ENCODE results near the gene MAPK1. TPM values are rescaled to one million over a fixed set of nuclear protein-coding genes. Genes with fewer than 3 reads are reported as not detected.
"Not testable (repeated sequence)": the region's sequence is repeated elsewhere in the genome, so short reads cannot be mapped to it uniquely, and the experiment has no call there.

MAPK1 gene
- total RNA-seq, 4 donors from 2014 or later: 44.9 to 87.2 (median 63.5) TPM

GRCh38 chr22:21829523-21829922 is 37.9 kb downstream of the MAPK1 start:
- Histone ChIP-seq H3K36me3 (no peaks in the 10 kb centered on the region), H3K4me1 (peaks cover 29 to 84% (median 74%) of the 10 kb centered on the region in 4 donors), H3K4me3 (no peak overlapping the region), H3K9me3 (no peaks in the 10 kb centered on the region), H3K27ac (replicated peaks in 1 of 4) (no peak overlapping the region), H3K27me3 (no peaks in the 10 kb centered on the region)
- intact Hi-C loops (cut with DNase I): no loop called here
- TF ChIP-seq POLR2AphosphoS5 (IDR thresholded peaks at IDR 0.05): no peak
- TF ChIP-seq CTCF (IDR thresholded peaks at IDR 0.05): no peak
- TF ChIP-seq POLR2A (IDR thresholded peaks at IDR 0.05; ENCODE audit: low read depth): no peak
- TF ChIP-seq EP300 (IDR thresholded peaks at IDR 0.05): no peak
- DNase-seq (ENCODE audit: extremely low spot score): no peak
- 78% methylated on average over 3 of the region's 3 CpGs for WGBS

GRCh38 chr22:21828268-21828638 is 39.2 kb downstream of the MAPK1 start:
- no peak overlapping the region for H3K4me3 ChIP-seq
- no peak for TF ChIP-seq POLR2A (IDR thresholded peaks at IDR 0.05; ENCODE audit: low read depth)
- no peak for TF ChIP-seq EP300 (IDR thresholded peaks at IDR 0.05)
- no peak for TF ChIP-seq POLR2AphosphoS5 (IDR thresholded peaks at IDR 0.05)
- no peak for TF ChIP-seq CTCF (IDR thresholded peaks at IDR 0.05)
- peak overlapping the region in 1 of 4 donors; percentile 5 for H3K27ac ChIP-seq (replicated peaks in 1 of 4)
- 69% methylated on average over 4 of the region's 4 CpGs for WGBS
- no peak for DNase-seq (ENCODE audit: extremely low spot score)
- no peaks in the 10 kb centered on the region for H3K36me3 ChIP-seq
- H3K9me3 ChIP-seq: no peaks in the 10 kb centered on the region
- H3K27me3 ChIP-seq: no peaks in the 10 kb centered on the region
- intact Hi-C loops (cut with DNase I): no loop called here
- peaks cover 38 to 84% (median 77%) of the 10 kb centered on the region in 4 donors for H3K4me1 ChIP-seq

- 83% methylated on average over 3 of the region's 3 CpGs for WGBS
- Histone ChIP-seq H3K27me3 (no peaks in the 10 kb centered on the region), H3K9me3 (no peaks in the 10 kb centered on the region), H3K4me3 (no peak overlapping the region), H3K4me1 (peaks cover 35 to 84% (median 76%) of the 10 kb centered on the region in 4 donors), H3K27ac (replicated peaks in 1 of 4) (peak overlapping the region in 1 of 4 donors; percentile 5), H3K36me3 (no peaks in the 10 kb centered on the region)
- intact Hi-C loops (cut with DNase I): no loop called here
- DNase-seq (ENCODE audit: extremely low spot score): no peak
- TF ChIP-seq CTCF (IDR thresholded peaks at IDR 0.05) (no peak), POLR2AphosphoS5 (IDR thresholded peaks at IDR 0.05) (no peak), EP300 (IDR thresholded peaks at IDR 0.05) (no peak)
Observed at GRCh38 chr22:21827628-21828267, 39.7 kb downstream of the MAPK1 start.

- DNase-seq (ENCODE audit: extremely low spot score): no peak
- H3K36me3 ChIP-seq: no peaks in the 10 kb centered on the region
- no peaks in the 10 kb centered on the region for H3K27me3 ChIP-seq
- peaks cover 27 to 88% (median 73%) of the 10 kb centered on the region in 4 donors for H3K4me1 ChIP-seq
- intact Hi-C loops (cut with DNase I): no loop called here
- no peak overlapping the region for H3K27ac ChIP-seq (replicated peaks in 1 of 4)
- no peak overlapping the region for H3K4me3 ChIP-seq
- 94% methylated on average over 7 of the region's 7 CpGs for WGBS
- H3K9me3 ChIP-seq: no peaks in the 10 kb centered on the region
- TF ChIP-seq CTCF (IDR thresholded peaks at IDR 0.05) (no peak), POLR2AphosphoS5 (IDR thresholded peaks at IDR 0.05) (no peak), POLR2A (IDR thresholded peaks at IDR 0.05; ENCODE audit: low read depth) (no peak), EP300 (IDR thresholded peaks at IDR 0.05) (no peak)
Observed at GRCh38 chr22:21826204-21826603, 41.2 kb downstream of the MAPK1 start.

GRCh38 chr22:21824962-21825361 is 42.5 kb downstream of the MAPK1 start:
- H3K9me3 ChIP-seq; H3K36me3 ChIP-seq; DNase-seq (ENCODE audit: extremely low spot score); H3K4me3 ChIP-seq; H3K27me3 ChIP-seq; intact Hi-C loops (cut with DNase I); H3K27ac ChIP-seq (replicated peaks in 1 of 4): not testable (repeated sequence)
- peaks cover 31 to 90% (median 73%) of the 10 kb centered on the region in 4 donors for H3K4me1 ChIP-seq
- WGBS: 96% methylated on average over 7 of the region's 7 CpGs

Data from esophagus muscularis mucosa (tissue), 4 donors.